ENCODE measurements around the gene FILIP1L.

DNA sequence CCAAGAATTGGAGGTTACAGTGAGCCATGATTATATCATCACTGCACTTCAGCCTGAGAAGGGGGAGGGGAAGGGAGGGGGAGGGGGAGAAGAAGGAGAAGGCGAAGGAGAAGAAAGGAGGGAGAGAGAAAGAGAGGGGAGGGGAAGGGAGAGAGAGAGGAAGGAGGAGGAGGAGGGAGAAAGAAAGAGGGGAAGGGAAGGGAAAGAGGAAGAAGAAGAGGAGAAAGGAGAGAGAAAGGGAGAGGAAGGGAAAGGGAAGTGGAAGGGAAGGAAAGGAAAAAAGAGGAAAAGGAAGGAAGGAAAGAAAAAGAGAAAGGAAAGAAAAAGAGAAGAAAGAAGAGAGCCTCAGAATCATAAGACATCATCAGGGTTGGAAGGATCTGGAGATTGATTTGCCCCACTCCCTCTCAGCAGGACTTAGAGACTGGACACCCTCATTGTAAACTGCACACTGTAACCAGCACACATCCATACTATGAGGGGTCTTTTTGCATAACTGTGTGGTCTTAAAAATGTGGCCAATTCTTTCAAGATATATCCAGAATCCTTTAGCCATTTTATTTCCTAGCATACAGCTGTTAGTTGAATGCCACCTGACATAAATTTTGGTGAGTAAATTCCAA is 165.7 kb downstream of the FILIP1L start:
- TF ChIP-seq GATA3 (IDR thresholded peaks at IDR 0.05; ENCODE audit: low read depth, low read length) (no peak), GATA2 (IDR thresholded peaks at IDR 0.05; ENCODE audit: low read depth, low read length) (no peak)

Measured in SH-SY5Y (cell line).